Endothelial cell of umbilical vein (primary cell): ENCODE measurements around the gene TUBG1.

Experiments used
- CTCF ChIP-seq, 2 donors: IDR thresholded peaks; 1 replicate in 1 of 2; 2 replicates in 1 of 2; pipeline ENCODE4 v1.5.1; 2011; ENCODE audit warnings: low read length in 2 of 2, mild to moderate bottlenecking in 2 of 2, moderate library complexity in 2 of 2, control low read depth in 1 of 2, inconsistent platforms in 1 of 2, low read depth in 1 of 2; ENCODE audit not compliant: insufficient read depth in 1 of 2; ENCODE audit errors: extremely low read depth in 1 of 2
- EZH2 ChIP-seq: IDR thresholded peaks from 2 replicates; pipeline ENCODE4 v1.6.1; 2012; ENCODE audit warnings: borderline replicate concordance, low read depth, mild to moderate bottlenecking, moderate library complexity, low read length, inconsistent platforms; ENCODE audit not compliant: severe bottlenecking
- FOS ChIP-seq: IDR thresholded peaks from 2 replicates; pipeline ENCODE4 v1.6.1; 2011; ENCODE audit warnings: mild to moderate bottlenecking, low read length, moderate library complexity, borderline replicate concordance; ENCODE audit not compliant: insufficient read depth
- GATA2 ChIP-seq: IDR thresholded peaks from 2 replicates; pipeline ENCODE4 v1.7.0; 2011; ENCODE audit warnings: low read depth, mild to moderate bottlenecking, moderate library complexity, mixed read lengths, low read length; ENCODE audit not compliant: insufficient read length, insufficient read depth
- MAX ChIP-seq: IDR thresholded peaks from 2 replicates; pipeline ENCODE4 v1.6.1; 2011; ENCODE audit not compliant: insufficient read depth, insufficient read length
- MYC ChIP-seq: IDR thresholded peaks from one replicate; pipeline ENCODE4 v1.6.1; 2011; ENCODE audit warnings: mild to moderate bottlenecking, low read depth, low read length
- POLR2A ChIP-seq: IDR thresholded peaks from 2 replicates; pipeline ENCODE4 v1.6.1; 2012; ENCODE audit warnings: low read depth, mild to moderate bottlenecking, control low read depth, low read length
- POLR2AphosphoS5 ChIP-seq: IDR thresholded peaks from 2 replicates; pipeline ENCODE4 v1.6.1; 2012; ENCODE audit warnings: low read depth, mild to moderate bottlenecking, control low read depth, low read length, moderate library complexity; ENCODE audit not compliant: insufficient read depth

GRCh38 chr17:42577140-42577531 is 32.3 kb upstream of the TUBG1 start:
- no peak for TF ChIP-seq CTCF (IDR thresholded peaks at IDR 0.05; ENCODE audit: extremely low read depth in 1 of 2, insufficient read depth in 1 of 2, low read depth in 1 of 2, low read length in 2 of 2)
- TF ChIP-seq POLR2A = no peak
- TF ChIP-seq MAX = no peak
- TF ChIP-seq POLR2AphosphoS5 = no peak
- TF ChIP-seq MYC = no peak
- TF ChIP-seq EZH2 = no peak
- no peak for TF ChIP-seq GATA2
- no peak for TF ChIP-seq FOS
